GM12878 (cell line): ENCODE results near the gene ADAM23. TPM values are rescaled to one million over a fixed set of nuclear protein-coding genes. Genes with fewer than 3 reads are reported as not detected.

Experiments used
- ATAC-seq: fragments of 200-7000 bp; cut with Tn5 transposase; 3 replicates; pipeline ENCODE4 v1.9.1; 2020; ENCODE audit warnings: mild to moderate bottlenecking, moderate library complexity
- BruUV-seq: library from RNA; stranded (reverse); fragments of 400-500 nt; replicated peaks from 2 replicates; lab custom pipeline; 2021; lab: Mats Ljungman, UMichigan
- CTCF ChIA-PET: fragments of 300-600 bp; sonication (Branson Sonifier 250); formaldehyde crosslinking; extraction: SDS; loops from one replicate; lab custom pipeline; 2021; ENCODE audit warnings: inconsistent platforms; lab: Yijun Ruan, JAX
- POLR2A ChIA-PET: fragments of 350-600 bp; formaldehyde crosslinking; extraction: SDS; loops from one replicate; lab custom pipeline; 2021; ENCODE audit warnings: inconsistent platforms; lab: Charles Lee
- RAD21 ChIA-PET: fragments of 300-600 bp; sonication (Branson Sonifier 250); formaldehyde crosslinking; loops from one replicate; lab custom pipeline; 2023; ENCODE audit warnings: antibody characterized with exemption; ENCODE audit not compliant: unreplicated experiment; lab: Charles Lee
- SMC1A ChIA-PET: fragments of 300-600 bp; sonication (Branson Sonifier 250); formaldehyde crosslinking; loops from one replicate; lab custom pipeline; 2023; ENCODE audit not compliant: unreplicated experiment, uncharacterized antibody; lab: Charles Lee
- DNase-seq: peaks from one replicate; pipeline ENCODE4 v3.0.0-alpha.2; 2011; ENCODE audit warnings: low read depth, low spot score
- FAIRE-seq: peaks from 3 replicates; lab custom pipeline; 2011; peaks lifted over from hg19 to GRCh38; lab: Jason Lieb, UNC
- H2AFZ ChIP-seq: 2 replicates; pipeline ENCODE4 v1.6.0; 2011; ENCODE audit warnings: low read depth, low read length, control low read depth; ENCODE audit not compliant: control insufficient read depth
- H3K27ac ChIP-seq: 2 replicates; pipeline ENCODE4 v1.5.1; 2011; ENCODE audit warnings: control low read depth; ENCODE audit not compliant: control insufficient read depth, insufficient read depth
- H3K27me3 ChIP-seq, 2 experiments: replicated peaks in 1 of 2; 2 replicates each; pipeline versions ENCODE4 v1.6.0 to v1.6.1; 2011; ENCODE audit warnings: low read length in 1 of 2; ENCODE audit not compliant: control insufficient read depth in 2 of 2, insufficient read depth in 2 of 2
- H3K36me3 ChIP-seq, 2 experiments: 2 replicates each; pipeline ENCODE4 v1.5.1; 2011; ENCODE audit warnings: low read length in 1 of 2; ENCODE audit not compliant: control insufficient read depth in 2 of 2, insufficient read depth in 2 of 2
- H3K4me1 ChIP-seq: 2 replicates; pipeline ENCODE4 v1.6.1; 2011; ENCODE audit warnings: mild to moderate bottlenecking, low read length, moderate library complexity, mixed read lengths; ENCODE audit not compliant: control insufficient read depth, insufficient read depth
- H3K4me2 ChIP-seq: 2 replicates; pipeline ENCODE4 v1.6.0; 2011; ENCODE audit warnings: control low read depth; ENCODE audit not compliant: control insufficient read depth, insufficient read depth
- H3K4me3 ChIP-seq: fragments of 200-600 bp; sonication (generic); 2 replicates; pipeline ENCODE4 v1.5.1; 2016
- H3K79me2 ChIP-seq: 2 replicates; pipeline ENCODE4 v1.6.0; 2011; ENCODE audit warnings: low read length; ENCODE audit not compliant: control insufficient read depth, insufficient read depth
- H3K9ac ChIP-seq: 2 replicates; pipeline ENCODE4 v1.8.0; 2011; ENCODE audit warnings: low read length, control low read depth, mixed read lengths; ENCODE audit not compliant: control insufficient read depth, insufficient read depth
- H3K9me3 ChIP-seq: replicated peaks from 3 replicates; pipeline ENCODE4 v1.5.1; 2011; ENCODE audit warnings: mild to moderate bottlenecking, low read length; ENCODE audit not compliant: control insufficient read depth, insufficient read depth
- H4K20me1 ChIP-seq: 2 replicates; pipeline ENCODE4 v1.6.0; 2011; ENCODE audit not compliant: control insufficient read depth, insufficient read depth
- PAX8 ChIP-seq: fragments of 450-650 bp; IDR thresholded peaks from 2 replicates; pipeline ENCODE4 v1.6.1; 2017; ENCODE audit warnings: mild to moderate bottlenecking, moderate library complexity
- WGBS: methylation state at CpG from one replicate; pipeline ENCODE4 v1.1.6; 2016; ENCODE audit warnings: low lambda C conversion rate; ENCODE audit not compliant: insufficient replicate concordance, insufficient coverage; ENCODE audit errors: missing lambda C conversion rate; 5-methylcytosine and 5-hydroxymethylcytosine counted together
- in situ Hi-C: fragments of 300-500 bp; cut with MboI; formaldehyde crosslinking; loops from 9 replicates; pipeline ENCODE4 v1.14.3; 2018; ENCODE audit warnings: mixed read lengths
- intact Hi-C: fragments of 100-400 bp; cut with micrococcal nuclease; formaldehyde crosslinking; loops from one replicate; pipeline ENCODE4 v1.14.2; 2022; ENCODE audit not compliant: unreplicated experiment
- polyA plus RNA-seq, 11 experiments: library from polyadenylated mRNA; depleted of rRNA in 4 of 11; unstranded in 6 of 11; stranded (reverse) in 5 of 11; fragments of >200 nt; fragmentation: Nextera tagmentation in 4 of 11; fragmentation: Illumina TruSeq in 1 of 11; extraction: Ambion mirVana in 4 of 11; extraction: Trizol in 1 of 11; gene quantifications; 1 replicate in 1 of 11; 2 replicates in 10 of 11; pipeline versions ENCODE4 v1.2.1 to v1.2.3, GENCODE V29; 2011 to 2016; ENCODE audit warnings: inconsistent platforms in 2 of 11, missing spikeins in 2 of 11, low read depth in 1 of 11
- total RNA-seq, 4 experiments: library from RNA; depleted of rRNA in 3 of 4; stranded (reverse); fragments of >200 nt in 3 of 4; fragmentation: Illumina TruSeq in 1 of 4; extraction: Trizol in 1 of 4; gene quantifications; 2 replicates each; pipeline versions ENCODE4 v1.2.1 to v1.2.3, GENCODE V29; 2013 to 2021
- TF ChIP-seq, protein P1 (sequence below): IDR thresholded peaks from 2 replicates; pipeline ENCODE4 v1.6.1; 2012; ENCODE audit warnings: mild to moderate bottlenecking, low read depth, low read length

Gene ADAM23
- total and polyA plus RNA-seq, 10 of the 15 experiments (the other 5 are each of a cell fraction or from before 2014, with no cell fraction given): 5.7 to 41.8 (median 15.6) TPM

DNA sequence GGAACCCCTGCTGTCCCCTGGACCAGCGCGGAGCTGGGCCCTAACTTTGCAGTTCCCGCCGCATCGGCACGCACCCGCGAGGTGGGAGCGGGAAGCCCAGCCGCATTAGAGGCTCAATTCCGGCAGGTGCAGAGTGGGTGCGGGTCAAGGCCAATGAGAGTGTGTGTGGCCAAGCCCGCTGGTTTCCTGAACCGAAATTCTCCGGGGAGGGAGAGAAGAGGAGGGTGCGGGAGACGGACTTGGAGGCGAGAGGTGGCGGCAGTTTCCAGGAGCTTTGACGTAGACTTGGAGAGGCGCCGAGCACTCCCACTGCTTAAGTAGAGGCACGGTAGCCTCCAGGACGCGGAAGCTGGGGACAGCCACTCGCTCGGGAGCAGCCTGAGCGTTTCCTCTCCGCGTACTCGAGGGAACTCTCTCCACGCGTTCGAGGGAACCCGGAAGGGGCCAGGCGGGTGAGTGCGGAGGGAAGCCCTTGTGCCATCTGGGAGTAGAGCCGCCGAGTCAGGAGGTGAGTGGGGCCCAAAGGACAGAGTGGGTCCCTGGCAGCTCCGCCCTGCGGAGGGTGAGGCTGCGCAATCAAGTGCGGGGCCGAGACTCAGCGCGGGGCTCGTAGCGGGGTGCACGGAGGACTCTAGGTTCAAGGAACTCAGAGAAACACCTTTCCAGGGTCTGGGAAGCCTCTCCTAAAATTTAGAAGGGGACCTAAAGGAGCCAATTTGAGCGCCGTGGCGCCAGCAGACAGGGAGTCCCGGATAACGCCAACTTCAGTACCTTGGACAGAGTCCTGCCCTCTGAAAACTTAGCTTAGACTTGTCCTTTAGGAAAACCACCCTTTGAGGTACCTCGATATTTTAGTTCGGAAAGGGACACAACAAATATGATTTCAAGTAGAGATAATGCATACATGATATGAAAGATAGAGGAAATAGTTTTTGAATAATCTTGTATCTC, 199.0 kb downstream of the ADAM23 start, which contains the start of gene FAM237A:
Gene FAM237A, plus strand, starts transcription at position 413 of the 951 bp plus-strand sequence. CDS start 1,750 bp downstream, outside the sequence.
- CTCF ChIA-PET: interaction anchor here (0.7 kb wide), 1 partner anchor 18 kb away, joined by 4 read pairs; no protein-coding TSS in a partner anchor
- 66% methylated on average over 56 of the region's 56 CpGs for WGBS
- Histone ChIP-seq H3K36me3 (no peaks in the 10 kb centered on the region), H3K4me3 (no peak within 1 kb of the TSS), H2AFZ (no peak within 1 kb of the TSS), H3K27ac (no peak within 1 kb of the TSS), H3K27me3 (no peaks in the 10 kb centered on the region; a peak in 2 of 4 replicates), H3K79me2 (no peaks in the 10 kb centered on the region), H3K4me1 (no peaks in the 10 kb centered on the region), H4K20me1 (no peaks in the 10 kb centered on the region), H3K4me2 (no peak within 1 kb of the TSS), H3K9me3 (no peaks in the 10 kb centered on the region), H3K9ac (no peak within 1 kb of the TSS)
- FAIRE-seq (peak; percentile 49), DNase-seq (no peak), ATAC-seq (peak; percentile 29; the same call in 1 of the 3 replicates)
- intact Hi-C loops: no loop called here
- TF ChIP-seq, protein P1, sequence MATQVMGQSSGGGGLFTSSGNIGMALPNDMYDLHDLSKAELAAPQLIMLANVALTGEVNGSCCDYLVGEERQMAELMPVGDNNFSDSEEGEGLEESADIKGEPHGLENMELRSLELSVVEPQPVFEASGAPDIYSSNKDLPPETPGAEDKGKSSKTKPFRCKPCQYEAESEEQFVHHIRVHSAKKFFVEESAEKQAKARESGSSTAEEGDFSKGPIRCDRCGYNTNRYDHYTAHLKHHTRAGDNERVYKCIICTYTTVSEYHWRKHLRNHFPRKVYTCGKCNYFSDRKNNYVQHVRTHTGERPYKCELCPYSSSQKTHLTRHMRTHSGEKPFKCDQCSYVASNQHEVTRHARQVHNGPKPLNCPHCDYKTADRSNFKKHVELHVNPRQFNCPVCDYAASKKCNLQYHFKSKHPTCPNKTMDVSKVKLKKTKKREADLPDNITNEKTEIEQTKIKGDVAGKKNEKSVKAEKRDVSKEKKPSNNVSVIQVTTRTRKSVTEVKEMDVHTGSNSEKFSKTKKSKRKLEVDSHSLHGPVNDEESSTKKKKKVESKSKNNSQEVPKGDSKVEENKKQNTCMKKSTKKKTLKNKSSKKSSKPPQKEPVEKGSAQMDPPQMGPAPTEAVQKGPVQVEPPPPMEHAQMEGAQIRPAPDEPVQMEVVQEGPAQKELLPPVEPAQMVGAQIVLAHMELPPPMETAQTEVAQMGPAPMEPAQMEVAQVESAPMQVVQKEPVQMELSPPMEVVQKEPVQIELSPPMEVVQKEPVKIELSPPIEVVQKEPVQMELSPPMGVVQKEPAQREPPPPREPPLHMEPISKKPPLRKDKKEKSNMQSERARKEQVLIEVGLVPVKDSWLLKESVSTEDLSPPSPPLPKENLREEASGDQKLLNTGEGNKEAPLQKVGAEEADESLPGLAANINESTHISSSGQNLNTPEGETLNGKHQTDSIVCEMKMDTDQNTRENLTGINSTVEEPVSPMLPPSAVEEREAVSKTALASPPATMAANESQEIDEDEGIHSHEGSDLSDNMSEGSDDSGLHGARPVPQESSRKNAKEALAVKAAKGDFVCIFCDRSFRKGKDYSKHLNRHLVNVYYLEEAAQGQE: peak; percentile 92
- no peak for TF ChIP-seq PAX8
- SMC1A ChIA-PET: interaction anchor here (0.7 kb wide), 1 partner anchor 85 kb away, joined by 4 read pairs; no protein-coding TSS in a partner anchor
- POLR2A ChIA-PET: no interaction called here
- in situ Hi-C loops: no loop called here
- BruUV-seq: no TSS peak
- RAD21 ChIA-PET: no interaction called here
